OCI-LY3 (cell line): ENCODE measurements around the gene ZDHHC19.
"Not testable (repeated sequence)": the region's sequence is repeated elsewhere in the genome, so short reads cannot be mapped to it uniquely, and the experiment has no call there.

Source experiments
- H2AFZ ChIP-seq: fragments of 200-600, 300-600 bp; shearing (Covaris generic); 2 replicates; pipeline ENCODE4 v1.6.0; 2014; ENCODE audit warnings: antibody characterized with exemption, low read depth, low read length
- H3K27ac ChIP-seq: fragments of 200-600, 300-600 bp; sonication (generic); 2 replicates; pipeline ENCODE4 v1.5.1; 2014; ENCODE audit warnings: mild to moderate bottlenecking, low read length, moderate library complexity, mixed read lengths
- H3K27me3 ChIP-seq: fragments of 200-600, 300-600 bp; sonication (generic); 2 replicates; pipeline ENCODE4 v1.6.1; 2014; ENCODE audit warnings: low read depth, low read length, mixed read lengths
- H3K36me3 ChIP-seq: fragments of 200-600, 300-600 bp; sonication (generic); replicated peaks from 2 replicates; pipeline ENCODE3; 2014; ENCODE audit warnings: low read depth, low read length, mixed read lengths
- H3K4me1 ChIP-seq: fragments of 300-600, 200-600 bp; sonication (generic); 2 replicates; pipeline ENCODE4 v1.6.1; 2014; ENCODE audit warnings: low read length, mixed read lengths
- H3K4me2 ChIP-seq: fragments of 200-600, 300-600 bp; sonication (generic); 2 replicates; pipeline ENCODE4 v1.6.1; 2014; ENCODE audit warnings: low read length, mixed read lengths
- H3K4me3 ChIP-seq: fragments of 300-600, 200-600 bp; sonication (generic); 2 replicates; pipeline ENCODE4 v1.5.1; 2014; ENCODE audit warnings: antibody characterized with exemption, mild to moderate bottlenecking, low read length, moderate library complexity
- H3K79me2 ChIP-seq: fragments of 300-600, 200-600 bp; shearing (Covaris generic); 2 replicates; pipeline ENCODE4 v1.6.1; 2014; ENCODE audit warnings: mild to moderate bottlenecking, low read length, mixed read lengths
- H3K9ac ChIP-seq: fragments of 300-600, 200-600 bp; shearing (Covaris generic); 2 replicates; pipeline ENCODE4 v1.6.0; 2014; ENCODE audit warnings: mild to moderate bottlenecking, low read length, moderate library complexity
- H3K9me3 ChIP-seq: fragments of 200-600, 300-600 bp; shearing (Covaris generic); 2 replicates; pipeline ENCODE4 v1.6.1; 2014; ENCODE audit warnings: low read length, mixed read lengths; ENCODE audit not compliant: insufficient read depth
- H4K20me1 ChIP-seq: fragments of 200-600, 300-600 bp; sonication (generic); 2 replicates; pipeline ENCODE4 v1.6.1; 2016; ENCODE audit warnings: low read length, mixed read lengths; ENCODE audit not compliant: insufficient read depth
- CTCF ChIP-seq: fragments of 200-600, 300-600 bp; sonication (generic); IDR thresholded peaks from 2 replicates; pipeline ENCODE4 v1.5.1; 2014; ENCODE audit warnings: antibody characterized with exemption, low read length, low read depth
- EZH2phosphoT487 ChIP-seq: fragments of 200-600 bp; shearing (Covaris generic); IDR thresholded peaks from 2 replicates; pipeline ENCODE4 v1.6.1; 2018; ENCODE audit warnings: antibody characterized with exemption, mixed run types, low read depth

Gene ZDHHC19

GRCh38 chr3:196254376-196255283, 43.4 kb upstream of the ZDHHC19 start:
- H3K27ac ChIP-seq = no peak overlapping the region
- H3K9ac ChIP-seq = no peak overlapping the region
- no peak overlapping the region for H2AFZ ChIP-seq
- no peaks in the 10 kb centered on the region for H3K79me2 ChIP-seq
- H3K27me3 ChIP-seq = no peaks in the 10 kb centered on the region
- no peaks in the 10 kb centered on the region for H4K20me1 ChIP-seq
- H3K9me3 ChIP-seq = no peaks in the 10 kb centered on the region
- H3K4me3 ChIP-seq = no peak overlapping the region
- H3K4me1 ChIP-seq = no peaks in the 10 kb centered on the region
- TF ChIP-seq CTCF (no peak), EZH2phosphoT487 (no peak)
- no peak overlapping the region for H3K4me2 ChIP-seq
- H3K36me3 ChIP-seq = peaks cover 8% of the 10 kb centered on the region

DNA sequence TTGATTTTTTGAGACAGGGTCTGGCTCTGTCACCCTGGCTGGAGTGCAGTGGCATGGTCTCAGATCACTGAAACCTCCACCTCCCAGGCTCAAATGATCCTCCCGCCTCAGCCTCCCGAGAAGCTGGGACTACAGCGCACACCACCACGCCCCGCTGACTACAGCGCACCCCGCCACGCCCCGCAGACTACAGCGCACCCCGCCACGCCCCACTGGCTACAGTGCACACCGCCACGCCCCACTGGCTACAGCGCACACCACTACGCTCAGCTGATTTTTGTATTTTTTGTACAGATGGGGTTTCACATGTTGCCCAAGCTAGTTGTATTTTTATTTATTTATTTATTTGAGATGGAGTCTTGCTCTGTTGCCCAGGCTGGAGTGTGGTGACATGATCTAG, 40.7 kb upstream of the ZDHHC19 start:
- no peaks in the 10 kb centered on the region for H3K9me3 ChIP-seq
- no peaks in the 10 kb centered on the region for H3K27me3 ChIP-seq
- H3K4me3 ChIP-seq = no peak overlapping the region
- H4K20me1 ChIP-seq = no peaks in the 10 kb centered on the region
- H3K9ac ChIP-seq = no peak overlapping the region
- H3K79me2 ChIP-seq = no peaks in the 10 kb centered on the region
- no peak overlapping the region for H3K27ac ChIP-seq
- no peak for TF ChIP-seq CTCF
- no peak for TF ChIP-seq EZH2phosphoT487
- no peak overlapping the region for H3K4me2 ChIP-seq
- H3K4me1 ChIP-seq = no peaks in the 10 kb centered on the region
- H2AFZ ChIP-seq = no peak overlapping the region
- H3K36me3 ChIP-seq = peaks cover 12% of the 10 kb centered on the region

- Histone ChIP-seq H3K9me3 (no peaks in the 10 kb centered on the region), H2AFZ (no peak overlapping the region), H3K27ac (no peak overlapping the region), H3K9ac (no peak overlapping the region), H3K79me2 (no peaks in the 10 kb centered on the region), H3K4me1 (no peaks in the 10 kb centered on the region), H4K20me1 (no peaks in the 10 kb centered on the region), H3K27me3 (no peaks in the 10 kb centered on the region), H3K36me3 (peaks cover 14% of the 10 kb centered on the region), H3K4me3 (no peak overlapping the region), H3K4me2 (no peak overlapping the region)
- no peak for TF ChIP-seq CTCF
- TF ChIP-seq EZH2phosphoT487 = no peak
Observed at GRCh38 chr3:196246612-196247308, 35.6 kb upstream of the ZDHHC19 start.

DNA sequence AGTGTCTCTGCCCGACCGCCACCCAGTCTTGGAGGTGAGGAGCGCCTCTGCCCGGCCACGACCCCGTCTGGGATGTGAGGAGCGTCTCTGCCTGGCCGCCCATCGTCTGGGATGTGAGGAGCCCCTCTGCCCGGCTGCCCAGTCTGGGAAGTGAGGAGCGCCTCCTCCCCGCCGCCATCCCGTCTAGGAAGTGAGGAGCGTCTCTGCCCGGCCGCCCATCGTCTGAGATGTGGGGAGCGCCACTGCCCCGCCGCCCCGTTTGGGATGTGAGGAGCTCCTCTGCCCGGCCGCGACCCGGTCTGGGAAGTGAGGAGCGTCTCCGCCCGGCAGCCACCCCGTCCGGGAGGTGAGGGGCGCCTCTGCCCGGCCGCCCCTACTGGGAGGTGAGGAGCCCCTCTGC, 33.0 kb upstream of the ZDHHC19 start:
- H3K9ac ChIP-seq, H3K4me1 ChIP-seq, H2AFZ ChIP-seq, H4K20me1 ChIP-seq, H3K79me2 ChIP-seq, H3K9me3 ChIP-seq, H3K27me3 ChIP-seq, H3K4me3 ChIP-seq, H3K27ac ChIP-seq, H3K4me2 ChIP-seq: not testable (repeated sequence)
- peaks cover 21% of the 10 kb centered on the region for H3K36me3 ChIP-seq
